Hematopoietic multipotent progenitor cell treated with erythropoietin and hydrocortisone succinate and interleukin-3 and kit ligand, for 6 days (in vitro differentiated cells): ENCODE measurements around the gene ITGB4.
"Not testable (repeated sequence)": the region's sequence is repeated elsewhere in the genome, so short reads cannot be mapped to it uniquely, and the experiment has no call there.

Experiments
- DNase-seq: peaks from one replicate; pipeline ENCODE4 v3.0.0-alpha.2; 2015

Gene ITGB4

DNA sequence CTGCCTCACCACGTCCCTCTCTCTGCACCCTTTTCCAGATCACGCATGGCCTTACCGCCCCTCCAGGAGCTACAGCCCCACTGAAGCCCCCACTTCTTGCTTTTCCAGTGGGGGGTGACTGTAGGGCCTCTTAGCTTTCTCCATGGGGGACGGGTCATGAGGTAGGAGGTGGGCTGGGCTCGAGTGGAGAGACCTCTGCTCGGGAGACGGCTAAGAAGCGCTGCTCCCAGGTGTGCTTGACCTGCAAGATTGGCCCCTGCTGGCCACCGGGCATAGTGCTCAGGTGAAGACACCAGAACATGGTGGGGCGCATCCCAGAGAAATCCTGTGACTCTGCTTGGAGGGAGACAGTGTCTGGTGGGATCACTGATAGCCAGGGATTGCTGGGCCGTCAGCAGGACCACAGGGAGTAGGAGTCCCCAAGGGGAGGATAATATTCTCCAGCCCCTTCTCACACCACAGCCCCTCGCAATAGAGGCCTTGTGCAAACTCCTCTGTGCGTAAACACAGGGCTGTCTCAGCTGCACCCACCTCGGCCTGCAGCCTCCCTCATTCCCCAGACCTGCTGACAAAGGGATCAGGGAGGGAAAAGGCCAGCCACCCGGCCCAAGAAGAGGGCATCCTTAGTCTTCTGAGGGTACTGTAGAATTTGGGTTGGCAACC, 52.7 kb downstream of the ITGB4 start:
- DNase-seq = no peak

DNA sequence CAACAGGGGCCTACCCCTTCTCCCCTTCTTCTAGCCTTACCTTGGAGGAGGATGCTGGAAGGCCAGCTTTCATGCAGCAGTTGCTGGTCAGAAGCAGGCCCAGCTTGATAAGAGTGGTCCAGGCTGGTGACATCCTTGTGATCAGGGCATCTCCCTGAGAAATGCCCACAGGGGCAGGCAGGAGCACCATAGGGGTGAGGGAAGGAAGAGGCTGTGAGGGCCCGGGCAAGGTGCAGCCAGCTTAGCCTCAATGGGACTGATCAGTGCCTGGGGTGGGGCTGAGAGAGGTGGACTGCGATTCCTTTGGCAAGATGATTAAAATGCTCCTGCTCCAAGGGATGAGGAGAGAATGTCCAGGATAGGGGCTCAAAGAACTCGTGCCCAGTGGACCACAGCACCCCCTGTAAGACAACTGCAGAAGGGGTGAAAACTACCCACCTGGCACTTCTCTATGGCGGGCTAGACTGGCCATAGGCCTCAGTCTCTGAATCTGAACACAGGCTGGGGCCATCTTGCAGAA, 53.3 kb downstream of the ITGB4 start:
- DNase-seq = no peak

DNA sequence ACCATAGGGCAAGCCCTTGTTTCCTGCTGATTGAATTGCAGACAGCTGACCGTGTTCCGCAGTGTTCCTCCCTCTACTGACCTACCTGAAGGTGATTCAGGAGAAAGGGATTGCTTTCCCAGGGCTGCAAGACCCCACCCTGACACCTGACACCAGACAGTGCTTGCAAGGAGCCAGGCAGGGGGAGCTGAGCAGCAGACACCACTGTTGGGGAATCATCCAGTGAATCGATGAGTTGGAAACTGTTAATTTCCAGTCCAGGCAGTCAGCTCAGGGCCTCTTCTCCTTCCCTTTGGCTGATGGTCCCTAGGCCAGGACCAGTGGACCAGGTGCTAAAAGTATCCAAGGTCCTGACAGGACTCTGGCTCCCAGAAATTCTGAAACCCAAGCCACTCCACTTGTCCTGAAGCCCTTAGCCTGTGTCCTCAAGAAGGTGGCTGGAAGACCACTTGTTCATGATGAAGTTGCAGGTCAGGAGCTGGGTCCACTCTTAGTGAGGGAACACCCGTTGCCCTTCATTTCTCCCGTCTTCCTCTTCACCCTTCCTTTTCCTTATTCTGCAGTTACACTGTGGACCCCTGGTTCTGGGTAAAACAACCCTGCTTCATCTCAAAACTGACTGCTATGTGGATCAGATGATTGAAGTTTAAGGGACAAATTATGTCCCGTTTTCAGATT, 53.9 kb downstream of the ITGB4 start:
- no peak for DNase-seq

DNA sequence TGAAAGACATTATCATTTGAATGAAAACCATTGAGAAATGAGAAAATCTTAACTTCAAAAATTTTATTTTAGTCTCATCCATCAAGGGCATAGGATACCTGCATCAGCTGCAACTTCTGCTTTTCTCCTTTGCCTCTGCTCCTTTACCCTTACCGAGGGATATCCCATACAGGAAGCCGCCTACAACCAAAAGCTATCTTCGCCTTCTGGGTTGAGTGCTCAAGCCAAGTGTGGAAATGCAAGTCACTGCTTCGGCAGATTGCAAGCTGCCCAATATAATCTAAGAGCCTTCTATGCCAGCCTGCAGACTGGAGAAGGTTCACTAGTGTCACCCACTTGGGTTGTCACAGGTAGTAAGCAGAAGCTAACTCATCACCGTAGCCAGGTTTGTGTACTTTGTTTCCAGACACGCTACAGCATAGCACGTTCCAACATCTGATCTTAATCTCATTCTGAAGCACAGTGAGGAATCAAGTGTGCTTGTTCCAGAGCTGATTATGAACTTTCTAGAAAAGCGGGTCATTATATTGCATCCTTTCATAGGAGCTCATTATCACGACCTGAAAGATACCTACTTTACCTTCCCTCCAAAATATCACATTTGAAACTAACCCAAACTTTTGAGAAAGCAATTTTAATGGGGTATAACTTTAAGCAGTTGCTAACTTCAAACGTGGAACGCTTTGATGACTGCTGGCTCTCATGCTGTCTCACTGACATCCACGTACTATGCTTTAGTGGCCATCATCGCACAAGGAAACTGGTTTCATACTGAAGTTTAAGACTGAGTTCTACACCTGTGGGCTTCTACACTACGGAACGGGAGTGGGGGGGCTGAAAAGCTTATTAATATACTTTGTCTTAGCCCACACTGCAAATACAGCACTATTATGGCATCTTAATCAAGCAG, 55.4 kb downstream of the ITGB4 start:
- DNase-seq = peak; percentile 74

DNA sequence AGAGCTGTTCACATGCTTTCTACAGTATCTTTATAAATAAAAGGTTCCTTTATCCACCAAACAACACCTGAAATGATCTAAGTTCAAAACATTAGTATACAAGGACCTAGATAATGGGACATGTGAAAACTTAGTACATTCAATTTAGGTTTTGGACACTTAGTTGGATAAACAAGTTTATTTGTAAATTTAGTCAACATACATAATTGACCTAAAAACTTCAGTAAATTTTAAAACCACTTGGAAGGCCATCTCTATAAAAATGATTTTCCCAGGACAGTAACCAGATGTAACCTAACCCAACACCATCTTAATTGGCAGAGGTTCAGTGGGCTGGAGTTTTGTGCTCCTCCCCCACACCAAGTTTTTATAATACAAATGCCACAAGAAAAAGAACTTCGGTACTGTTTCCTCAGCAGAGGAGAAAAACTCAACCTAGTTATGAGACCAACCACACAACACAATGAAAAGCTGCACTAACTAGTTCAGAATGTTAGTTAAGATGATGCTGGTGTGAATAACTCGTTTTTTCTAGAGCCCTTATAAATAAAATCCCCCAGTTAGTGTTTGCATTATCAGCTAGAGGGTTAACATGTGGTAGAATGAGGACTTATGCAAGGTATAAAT, 56.1 kb downstream of the ITGB4 start:
- DNase-seq = no peak

DNA sequence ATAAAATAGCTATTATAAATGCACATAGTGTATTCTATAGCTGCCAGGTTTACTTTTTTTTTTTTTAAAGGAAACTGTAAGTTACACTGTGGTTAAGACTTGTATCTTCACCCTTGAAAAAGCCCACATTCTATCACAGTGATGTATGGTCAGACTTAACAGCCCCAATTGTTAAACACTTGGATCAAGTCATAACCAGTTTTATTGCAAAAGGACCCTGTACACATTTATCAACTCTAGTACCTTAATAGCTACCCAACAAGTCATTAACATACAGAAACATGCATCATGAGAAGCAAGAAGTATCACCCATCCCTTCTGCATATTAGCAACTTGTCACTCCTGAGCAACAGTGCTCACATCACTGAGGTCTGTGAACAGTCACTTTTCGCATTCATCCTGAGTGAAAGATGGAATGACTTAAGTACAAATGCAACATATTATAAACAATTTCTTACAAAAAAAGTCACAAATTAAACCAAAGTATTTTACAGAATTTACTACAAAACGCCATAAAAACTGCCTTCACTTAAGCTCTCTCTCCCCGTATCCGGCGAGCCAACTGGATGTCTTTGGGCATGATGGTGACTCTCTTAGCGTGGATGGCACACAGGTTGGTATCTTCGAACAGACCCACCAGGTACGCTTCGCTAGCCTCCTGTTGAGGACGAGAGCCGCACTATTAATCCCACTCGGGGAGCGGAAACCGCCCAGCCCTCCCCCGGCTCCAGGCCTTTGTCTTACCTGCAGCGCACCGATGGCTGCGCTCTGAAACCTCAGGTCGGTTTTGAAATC, 57.0 kb downstream of the ITGB4 start:
- DNase-seq = not testable (repeated sequence)

DNA sequence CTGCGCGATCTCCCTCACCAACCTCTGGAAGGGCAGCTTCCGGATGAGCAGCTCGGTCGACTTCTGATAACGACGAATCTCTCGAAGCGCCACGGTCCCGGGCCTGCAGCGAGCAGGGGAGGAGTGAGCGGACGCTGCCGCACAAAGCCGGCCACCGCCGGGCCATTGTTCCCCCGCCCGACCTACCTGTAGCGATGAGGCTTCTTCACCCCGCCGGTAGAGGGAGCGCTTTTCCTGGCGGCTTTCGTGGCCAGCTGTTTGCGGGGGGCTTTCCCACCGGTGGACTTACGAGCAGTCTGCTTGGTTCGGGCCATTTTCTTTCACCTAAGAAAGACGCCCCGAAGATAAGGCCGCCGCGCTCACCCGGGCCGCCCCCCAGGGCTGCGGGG, 57.6 kb downstream of the ITGB4 start:
- peak; percentile 75 for DNase-seq

DNA sequence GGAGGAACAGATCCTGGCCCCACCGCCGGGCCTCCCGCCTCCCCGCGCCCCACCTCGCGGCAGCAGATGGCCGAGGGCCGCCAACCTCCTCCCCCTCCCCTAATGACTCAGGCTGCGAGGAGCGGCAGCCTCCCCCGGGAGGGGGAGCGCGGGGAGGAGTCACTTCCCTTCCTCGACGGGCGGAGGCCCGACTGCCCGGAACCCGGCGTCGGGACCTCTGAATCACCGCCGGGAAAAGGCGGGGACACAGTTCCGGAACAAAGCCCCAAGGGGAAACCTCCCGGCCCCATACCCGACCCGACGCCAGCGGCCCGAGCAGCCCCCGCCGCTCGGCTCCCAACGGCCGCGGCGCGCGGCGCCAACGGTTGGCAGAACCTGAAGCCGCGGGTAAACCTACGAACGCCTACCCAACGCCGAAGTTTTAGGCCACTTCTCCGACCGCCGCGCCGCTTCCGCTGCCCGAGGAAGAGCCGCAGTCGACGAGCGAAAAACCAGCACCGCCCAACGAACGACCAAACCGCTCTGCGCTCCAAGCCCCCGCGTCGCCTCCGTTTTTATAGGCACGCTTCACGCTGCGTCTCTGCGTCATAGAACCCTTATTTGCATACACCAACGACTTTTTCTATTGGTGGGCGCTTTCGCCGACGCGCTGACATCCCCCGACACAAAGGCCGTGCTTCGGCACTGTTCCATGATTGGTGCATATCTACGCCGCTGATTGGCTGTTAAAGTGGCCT, 58.2 kb downstream of the ITGB4 start:
- peak; percentile 100 for DNase-seq

DNA sequence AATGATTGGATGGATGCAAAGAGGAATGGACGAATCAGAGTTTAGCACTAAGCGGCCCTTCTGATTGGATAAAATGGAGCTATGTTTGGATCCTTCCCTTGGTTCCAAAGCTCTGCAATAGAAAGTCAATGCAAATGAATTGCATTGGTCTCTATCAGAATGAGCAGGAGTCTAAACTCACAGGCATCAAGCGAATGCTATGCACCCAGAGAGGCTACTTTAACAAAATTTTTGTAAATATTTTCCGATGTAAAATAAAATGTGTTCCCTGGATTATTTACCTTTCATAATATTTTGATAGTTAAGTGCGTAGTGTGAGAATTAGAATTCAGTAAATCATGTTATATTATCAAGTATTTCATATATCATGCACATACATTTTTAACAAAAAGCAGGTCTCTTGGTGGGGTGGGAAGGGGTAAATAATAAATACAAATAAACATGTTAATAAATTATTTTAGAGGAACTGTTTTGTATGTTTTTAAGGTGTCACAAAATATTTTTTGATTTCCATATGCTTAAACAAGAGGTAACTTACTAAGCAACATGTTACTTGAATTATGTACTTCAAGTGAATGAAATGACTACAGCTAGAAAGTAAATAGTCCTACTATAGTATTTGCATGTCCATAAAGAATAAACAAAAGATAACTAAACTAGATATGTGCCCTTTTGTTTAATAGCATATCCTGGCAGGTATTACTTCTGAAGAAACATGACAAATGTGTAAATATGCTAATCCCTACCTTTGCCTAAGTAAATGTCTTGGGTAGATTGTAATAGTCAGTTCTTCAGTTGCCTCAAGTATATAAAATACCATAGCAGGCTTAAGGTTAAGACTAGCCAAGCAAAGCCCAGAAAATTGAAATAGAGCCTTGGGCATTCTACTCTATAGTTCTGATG, 59.0 kb downstream of the ITGB4 start:
- DNase-seq = no peak

DNA sequence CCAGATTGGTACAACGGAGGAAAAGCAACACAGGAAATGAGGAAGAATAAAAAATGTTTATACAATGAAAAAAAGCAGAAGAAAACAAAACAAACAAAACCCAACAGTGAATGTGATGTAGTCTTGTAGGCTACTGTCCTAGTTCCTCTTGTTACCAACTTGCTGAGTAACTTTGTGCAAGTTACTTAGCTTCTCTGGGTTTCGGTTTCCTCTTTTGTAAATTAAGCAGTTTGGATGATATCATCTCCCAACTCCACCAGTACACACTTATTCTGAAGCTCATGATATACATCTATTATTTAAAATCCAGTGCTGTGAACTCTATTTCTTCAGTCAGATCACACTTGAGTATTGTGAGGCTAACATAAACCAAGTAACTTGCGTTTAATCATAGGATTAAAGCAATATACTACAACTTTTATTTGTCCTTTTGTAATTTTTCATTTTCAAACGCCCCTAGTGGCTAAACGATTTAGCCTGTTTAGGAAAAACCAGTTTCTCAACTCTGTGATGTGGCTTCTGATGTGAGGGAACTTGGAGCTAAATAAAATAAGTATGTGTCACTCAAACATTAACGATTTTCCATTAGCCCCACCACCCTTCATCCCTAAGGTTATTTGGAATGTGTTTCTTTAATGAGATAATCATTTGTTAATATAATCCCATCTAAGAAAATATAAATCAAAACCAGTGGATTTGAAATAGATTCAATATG, 62.0 kb downstream of the ITGB4 start:
- DNase-seq = peak; percentile 86

DNA sequence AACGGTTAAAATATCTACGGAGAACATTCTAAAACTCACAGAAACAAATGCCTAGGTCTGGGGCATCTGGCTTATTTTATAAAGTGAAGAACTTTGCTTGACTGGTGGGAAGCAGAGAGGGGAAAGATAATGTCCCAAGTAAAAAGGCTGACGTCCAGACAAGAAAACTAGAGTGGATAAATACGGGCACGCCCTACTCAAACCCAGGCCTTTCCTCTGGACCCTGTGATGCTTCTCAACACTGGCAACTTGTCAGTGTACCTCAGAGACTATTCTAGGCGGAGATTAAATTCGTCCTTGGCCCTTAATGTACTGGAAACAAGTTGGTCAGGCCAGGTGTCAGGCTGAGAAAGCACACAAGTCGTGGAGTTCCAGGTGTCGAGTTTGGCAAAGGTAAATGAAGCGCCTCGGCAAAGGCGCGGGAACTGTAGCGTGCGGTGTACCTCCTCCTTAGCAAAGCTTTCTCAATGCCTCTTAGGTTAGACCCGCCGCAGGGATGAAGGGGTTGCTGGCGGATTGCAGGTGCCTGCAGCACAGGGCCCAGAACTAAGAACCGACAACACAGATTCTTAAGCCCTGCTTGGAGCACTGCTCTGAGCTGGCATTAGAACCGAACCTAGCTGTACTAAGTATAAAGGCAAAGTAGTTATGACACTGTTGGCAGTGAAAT, 62.7 kb downstream of the ITGB4 start:
- no peak for DNase-seq

DNA sequence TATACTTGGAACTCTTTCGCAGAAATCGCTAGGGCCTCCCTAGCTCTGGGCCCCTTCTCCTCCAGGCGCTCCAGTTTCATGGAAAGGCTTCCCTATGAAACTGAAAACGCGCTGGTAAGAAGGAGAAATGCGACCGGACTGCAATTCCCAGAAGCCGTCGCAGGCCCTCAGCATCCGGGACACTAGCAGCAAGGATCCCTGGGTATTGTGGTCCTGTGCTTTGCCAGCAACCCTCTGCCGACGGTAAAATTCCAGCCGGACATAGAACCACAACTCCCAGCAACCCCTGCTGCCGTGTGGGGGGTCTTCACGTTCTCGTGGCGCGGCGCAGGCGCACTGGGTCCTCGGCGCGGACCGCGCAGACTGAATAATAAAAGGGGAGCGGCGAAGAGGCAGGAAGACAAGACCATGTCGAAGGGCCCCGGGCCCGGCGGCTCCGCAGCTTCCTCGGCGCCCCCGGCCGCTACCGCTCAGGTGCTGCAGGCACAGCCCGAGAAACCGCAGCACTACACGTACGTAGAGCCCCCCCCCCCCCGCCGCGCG, 63.3 kb downstream of the ITGB4 start, which contains the start of gene UNK:
Gene UNK (plus strand): TSS at position 334 of the 543 bp plus-strand sequence. CDS start 75 bp downstream, at position 409.
- peak; percentile 100 for DNase-seq

DNA sequence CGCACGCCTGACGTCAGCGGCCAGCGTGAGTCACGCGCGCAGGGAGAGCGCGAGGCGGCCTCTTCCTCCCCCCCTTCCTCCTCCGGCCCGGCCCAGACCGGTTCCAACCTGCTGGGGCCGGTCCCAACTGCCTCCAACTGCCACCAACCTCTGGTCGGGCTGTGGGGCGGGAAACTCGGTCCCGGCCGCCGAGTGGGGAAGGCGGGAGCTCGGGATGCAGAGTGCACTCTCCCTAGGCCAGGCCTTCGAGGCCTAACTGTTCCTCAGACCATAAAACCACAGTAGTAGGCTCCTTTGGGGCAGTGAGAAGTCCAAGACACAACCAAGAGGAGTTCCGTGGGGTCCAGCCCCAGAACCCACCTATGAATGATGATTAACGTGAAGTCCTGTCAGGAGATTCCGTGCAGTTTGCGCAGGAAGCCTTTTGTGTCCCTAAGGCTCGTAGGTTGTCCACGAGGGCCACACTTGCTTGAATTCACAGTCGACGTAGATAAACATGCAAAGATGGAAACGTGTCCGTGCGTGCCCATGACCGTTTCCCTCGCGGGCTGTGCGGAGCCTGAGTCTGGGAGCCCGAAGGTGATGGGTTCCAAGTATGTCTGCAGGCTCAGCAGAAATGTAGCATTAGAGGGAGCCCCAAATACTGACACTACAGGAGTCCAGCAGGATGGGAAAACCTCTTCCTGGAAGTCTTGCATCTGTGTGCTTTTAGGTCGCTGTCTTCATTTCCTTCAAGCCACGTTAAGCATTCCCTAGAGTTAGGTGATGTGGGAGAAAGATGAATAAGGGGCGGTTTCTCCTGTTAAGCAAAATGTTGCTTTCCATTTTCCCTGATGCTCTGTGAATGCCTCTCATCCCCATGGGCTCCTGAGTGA, 64.0 kb downstream of the ITGB4 start:
- DNase-seq = peak; percentile 94

DNA sequence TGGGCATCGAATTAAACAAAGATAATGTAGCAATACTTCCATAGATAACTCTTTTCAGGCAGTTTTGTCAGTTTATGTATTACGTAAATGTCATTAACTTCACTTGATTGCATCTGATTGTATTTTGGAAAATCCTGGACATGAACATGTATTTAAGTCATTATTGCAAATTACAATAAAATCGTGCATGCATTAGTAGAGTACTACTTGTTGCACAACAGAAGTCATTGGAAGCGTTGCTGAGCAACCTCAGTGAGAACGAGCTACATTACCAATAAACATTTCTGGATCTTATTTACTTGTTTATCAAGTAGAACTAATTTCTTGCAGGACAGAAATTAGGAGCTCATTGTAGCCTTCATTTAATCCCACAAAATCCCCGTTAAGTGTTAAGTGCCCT, 70.0 kb downstream of the ITGB4 start:
- DNase-seq = no peak

DNA sequence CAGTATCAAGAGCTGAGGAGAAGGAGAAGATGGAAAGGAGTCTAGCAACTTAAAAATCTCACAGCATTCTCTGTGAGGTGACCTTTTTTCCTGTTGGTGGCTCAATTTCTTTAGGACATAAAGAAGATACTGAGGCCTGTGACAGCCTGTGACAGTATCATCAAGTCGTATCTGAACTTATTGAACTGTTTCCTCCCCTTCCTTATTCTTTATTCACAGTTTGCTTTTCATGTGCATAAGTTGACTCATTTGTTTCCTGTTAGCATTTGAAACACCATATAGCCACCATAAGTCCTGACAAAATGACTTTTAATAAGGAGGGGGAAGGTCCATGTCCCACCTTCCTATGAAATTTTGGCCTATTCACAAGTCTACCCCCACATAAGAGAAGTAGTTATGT, 72.2 kb downstream of the ITGB4 start:
- DNase-seq = no peak

DNA sequence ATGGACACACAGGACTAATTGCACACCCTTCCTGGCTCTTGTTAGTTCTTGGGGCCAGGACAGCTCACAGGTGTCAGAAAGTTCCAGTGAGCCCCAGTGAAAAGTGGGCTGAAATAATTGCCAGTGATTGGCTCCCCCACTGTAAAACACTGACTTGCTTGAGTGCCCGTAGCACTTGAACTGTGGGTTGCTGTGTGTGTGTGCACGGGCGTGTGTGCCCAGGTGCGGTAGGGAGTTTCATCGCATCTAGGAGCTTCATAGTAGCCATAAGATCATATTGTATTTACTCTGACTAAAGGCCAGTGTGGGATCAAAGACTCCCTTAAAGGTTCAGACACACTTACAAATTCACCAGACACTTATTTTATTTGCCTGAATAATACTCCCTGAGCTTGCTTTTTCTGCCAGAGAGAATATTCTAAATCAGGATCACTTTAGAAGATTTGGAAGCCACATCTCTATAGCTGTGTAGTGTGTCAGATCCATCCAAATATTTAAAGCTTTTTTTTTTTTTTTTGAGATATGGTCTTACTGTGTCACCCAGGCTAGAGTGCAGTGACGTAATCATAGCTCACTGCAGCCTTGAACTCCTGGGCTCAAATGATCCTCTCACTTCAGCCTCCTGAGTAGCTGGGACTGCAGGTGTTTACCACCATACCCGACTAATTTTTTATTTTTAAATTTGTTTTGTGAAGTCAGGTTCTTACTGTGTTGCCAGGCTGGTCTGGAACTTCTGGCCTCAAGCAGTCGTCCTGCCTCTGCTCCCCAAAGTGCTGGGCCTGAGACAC, 74.8 kb downstream of the ITGB4 start:
- DNase-seq = no peak

DNA sequence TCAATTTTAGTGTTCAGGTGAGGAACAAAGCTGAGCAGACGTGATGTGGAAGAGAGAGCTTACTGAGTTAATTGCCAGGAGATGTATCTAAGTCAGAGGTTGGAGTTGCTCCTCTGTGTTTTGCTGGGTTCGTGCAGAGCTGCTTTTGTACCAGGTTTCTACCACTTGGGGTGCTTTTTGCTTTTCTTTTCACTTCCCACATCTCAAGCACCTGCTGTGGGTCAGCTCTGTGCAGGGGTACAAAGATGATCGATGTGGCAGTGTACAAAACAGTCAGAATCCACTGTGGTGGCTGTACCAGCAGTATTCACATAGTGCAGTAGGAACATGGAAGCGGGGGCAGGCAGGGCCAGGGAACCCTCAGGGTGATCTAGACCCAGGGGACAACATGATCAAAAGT, 78.1 kb downstream of the ITGB4 start:
- no peak for DNase-seq
